Stimulated activated naive CD4-positive, alpha-beta T cell (primary cell): ENCODE measurements around the gene CYP46A1.
"Not testable (repeated sequence)": the region's sequence is repeated elsewhere in the genome, so short reads cannot be mapped to it uniquely, and the experiment has no call there.

Experiments
- DNase-seq, 6 experiments: peaks; one replicate each; lab custom pipeline; 2025; lab: John Stamatoyannopoulos, UW

The CYP46A1 gene

DNA sequence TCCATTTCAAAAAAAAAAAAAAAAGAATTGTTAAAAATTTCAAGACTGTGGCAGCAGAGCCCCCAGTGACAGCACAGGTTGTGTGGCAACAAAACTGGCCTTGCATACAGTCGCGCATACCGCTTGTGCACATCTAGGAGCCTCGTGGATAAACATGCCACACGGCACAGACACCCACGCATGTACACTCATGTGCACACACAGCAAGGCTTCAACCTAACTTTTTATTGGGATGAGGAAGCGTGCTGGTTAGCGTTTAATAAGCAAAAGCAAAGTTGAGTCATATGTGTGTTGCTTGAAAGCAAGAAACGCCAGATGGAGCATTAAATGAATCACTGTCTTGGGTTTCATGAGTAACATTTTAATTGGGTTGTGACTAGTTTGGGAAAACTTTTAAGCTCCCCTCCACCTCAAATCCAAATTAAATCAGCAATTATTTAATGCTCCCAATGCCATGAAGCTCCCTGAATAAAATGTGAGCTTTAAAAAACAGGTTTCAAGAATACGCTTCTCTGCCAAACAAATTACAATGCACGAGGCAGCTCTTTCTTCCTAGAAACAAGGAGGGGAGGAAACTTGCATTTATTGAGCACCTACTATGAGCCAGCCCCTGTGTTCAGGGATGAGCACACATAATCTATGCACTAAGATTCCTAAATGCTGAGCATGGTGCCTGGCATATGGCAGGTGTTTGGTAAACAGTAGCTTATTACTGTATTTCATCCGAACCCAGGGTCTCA is 73.4 kb downstream of the CYP46A1 start:
- DNase-seq: no peak

DNA sequence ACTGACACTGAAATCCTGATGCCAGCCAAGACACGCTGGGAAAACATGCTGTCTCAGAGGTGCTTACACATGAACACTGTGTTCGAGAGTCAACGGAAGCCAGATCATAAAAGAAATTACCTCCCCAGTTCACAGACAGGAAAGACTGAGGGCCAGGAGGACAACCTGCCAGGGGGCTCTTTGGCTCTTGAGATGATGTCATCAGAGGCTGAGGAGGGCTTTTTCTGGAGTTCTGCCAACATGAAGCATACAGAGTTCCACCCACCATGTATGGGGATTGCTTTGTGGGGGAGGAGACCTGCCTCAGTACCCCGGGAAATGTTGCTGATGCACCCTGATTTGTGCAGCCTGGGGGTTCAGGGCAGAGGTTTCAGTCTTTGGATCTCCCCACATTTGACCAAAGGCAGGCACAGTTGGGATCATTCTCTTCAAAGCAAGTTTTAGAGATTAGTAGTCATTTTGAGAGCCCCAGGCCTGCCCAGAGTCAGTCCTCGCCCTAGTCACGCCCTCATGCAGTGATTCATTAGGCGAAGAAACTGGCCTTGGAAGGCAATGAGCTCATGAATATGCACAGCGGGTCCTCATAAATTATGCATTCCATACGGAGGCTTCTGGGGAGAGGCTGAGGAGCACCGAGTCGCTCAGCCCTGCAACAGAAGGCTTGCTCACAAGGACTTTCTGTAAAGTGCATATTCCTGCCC is 74.2 kb downstream of the CYP46A1 start:
- no peak for DNase-seq

DNA sequence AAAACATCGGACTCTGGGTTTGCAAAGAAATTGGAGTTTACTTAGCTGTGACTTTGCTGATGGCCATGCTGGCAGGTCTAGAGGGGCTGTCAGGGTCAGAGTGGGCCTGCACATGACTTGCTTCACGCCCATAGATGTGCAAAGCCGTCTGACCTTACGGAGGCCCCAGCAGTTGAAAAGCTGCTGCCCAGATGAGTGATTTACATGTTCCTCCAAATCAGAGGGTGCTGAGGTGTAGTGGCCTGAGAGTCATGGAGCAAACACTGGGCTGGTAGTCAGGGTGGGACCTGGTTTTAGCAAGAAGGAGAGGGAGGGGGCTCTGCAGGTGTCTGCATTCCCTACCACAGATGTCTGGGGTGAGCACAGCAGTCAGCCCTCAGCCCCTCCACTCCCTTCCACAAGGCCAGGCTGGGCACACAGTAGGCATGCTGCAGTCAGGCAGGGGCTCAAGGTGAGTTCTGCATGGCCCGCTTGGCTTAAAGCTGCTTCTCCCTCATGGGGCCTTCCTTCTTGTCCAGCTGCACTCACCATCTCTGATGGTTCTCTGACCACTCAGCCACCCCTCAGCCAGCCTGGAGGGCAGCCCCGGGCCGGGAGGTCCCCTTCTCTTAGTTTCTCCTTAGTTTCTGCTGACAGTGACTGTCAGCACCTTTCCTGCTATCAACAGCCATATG is 74.9 kb downstream of the CYP46A1 start:
- DNase-seq: no peak

GRCh38 chr14:99759546-99759925 is 75.4 kb downstream of the CYP46A1 start:
- DNase-seq: no peak

GRCh38 chr14:99760817-99761216 is 76.7 kb downstream of the CYP46A1 start:
- no peak for DNase-seq

- not testable (repeated sequence) for DNase-seq
Observed at GRCh38 chr14:99762911-99763310, 78.8 kb downstream of the CYP46A1 start.

GRCh38 chr14:99763527-99764221 is 79.6 kb downstream of the CYP46A1 start:
- no peak for DNase-seq

DNA sequence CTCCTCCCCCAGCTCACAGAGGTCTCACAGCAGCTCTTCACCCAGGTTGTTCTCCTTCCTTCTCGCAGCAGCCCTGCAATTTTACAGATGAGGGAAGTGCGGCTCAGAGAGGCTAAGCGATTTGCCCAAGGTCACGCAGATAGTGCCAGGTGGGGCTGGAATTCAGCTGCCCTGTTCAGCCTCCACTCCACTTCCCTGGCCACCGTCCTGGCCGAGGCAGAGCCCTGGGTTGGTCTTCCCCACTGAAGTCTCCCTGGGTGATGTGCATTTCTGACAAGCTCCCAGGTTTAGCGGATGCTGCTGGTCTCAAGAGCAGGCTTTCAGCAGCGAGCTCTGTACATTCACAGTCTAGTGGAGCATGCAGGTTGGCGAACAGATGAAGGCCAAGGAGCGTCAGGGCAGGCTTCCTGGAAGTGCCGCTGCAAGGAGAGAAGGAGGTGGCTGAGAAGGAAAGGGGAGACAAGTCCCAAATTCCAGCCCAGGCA is 80.2 kb downstream of the CYP46A1 start:
- DNase-seq: no peak

- no peak for DNase-seq
Observed at GRCh38 chr14:99768381-99768780, 84.3 kb downstream of the CYP46A1 start.

DNA sequence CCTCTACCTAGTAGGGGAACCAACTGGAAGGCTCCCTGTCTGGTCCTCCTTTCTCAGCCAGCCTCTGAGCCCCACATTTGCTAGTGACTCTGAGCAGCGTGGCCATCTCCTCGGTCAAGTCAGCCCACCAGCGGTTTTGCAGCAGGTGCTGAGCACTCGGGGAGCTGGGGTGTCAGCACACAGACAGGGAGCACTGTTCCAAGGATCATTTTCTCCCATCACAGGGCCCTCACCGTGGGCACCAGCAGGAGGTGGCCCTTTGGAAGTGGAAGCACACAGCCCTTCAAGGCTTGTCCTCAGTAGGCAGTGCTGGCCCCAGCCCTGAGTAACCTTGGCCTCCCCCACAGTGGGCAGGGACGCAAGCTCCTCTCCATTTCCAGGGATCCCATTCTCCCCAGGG is 85.0 kb downstream of the CYP46A1 start:
- DNase-seq: no peak

DNA sequence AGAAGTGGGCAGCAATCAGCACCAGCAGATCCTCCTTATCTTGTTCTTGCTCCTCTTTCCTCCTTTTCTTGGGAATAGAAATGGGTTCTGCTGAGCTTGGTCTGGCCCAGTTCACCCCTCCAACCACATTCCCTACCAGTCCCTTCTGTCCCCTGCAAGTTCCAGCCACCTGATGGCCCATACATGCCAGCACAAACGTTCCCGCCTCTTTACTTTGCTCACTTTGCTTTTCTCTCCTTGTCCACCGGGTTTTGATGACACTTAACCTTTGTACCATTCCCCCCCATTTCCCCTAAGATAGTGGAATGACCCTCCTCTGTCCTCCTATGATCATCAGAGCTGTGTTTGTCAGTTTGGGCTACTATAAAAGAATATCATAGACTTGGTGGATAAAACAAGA is 85.7 kb downstream of the CYP46A1 start:
- DNase-seq: no peak

- no peak for DNase-seq
Observed at GRCh38 chr14:99772371-99773283, 88.5 kb downstream of the CYP46A1 start.

GRCh38 chr14:99773521-99774497 is 89.7 kb downstream of the CYP46A1 start:
- no peak for DNase-seq

- no peak for DNase-seq
Observed at GRCh38 chr14:99774556-99775307, 90.6 kb downstream of the CYP46A1 start.

GRCh38 chr14:99775351-99775750 is 91.3 kb downstream of the CYP46A1 start:
- DNase-seq: no peak
